Inflammatory macrophage treated with lipopolysaccharide for 1 hour (primary cell): ENCODE data around the gene NLRP13.
"Not testable (repeated sequence)": the region's sequence is repeated elsewhere in the genome, so short reads cannot be mapped to it uniquely, and the experiment has no call there.

Experiments
- DNase-seq, 2 donors: peaks; one replicate each; pipeline ENCODE4 v3.0.0-alpha.2; 2020 to 2022

Gene NLRP13, protein sequence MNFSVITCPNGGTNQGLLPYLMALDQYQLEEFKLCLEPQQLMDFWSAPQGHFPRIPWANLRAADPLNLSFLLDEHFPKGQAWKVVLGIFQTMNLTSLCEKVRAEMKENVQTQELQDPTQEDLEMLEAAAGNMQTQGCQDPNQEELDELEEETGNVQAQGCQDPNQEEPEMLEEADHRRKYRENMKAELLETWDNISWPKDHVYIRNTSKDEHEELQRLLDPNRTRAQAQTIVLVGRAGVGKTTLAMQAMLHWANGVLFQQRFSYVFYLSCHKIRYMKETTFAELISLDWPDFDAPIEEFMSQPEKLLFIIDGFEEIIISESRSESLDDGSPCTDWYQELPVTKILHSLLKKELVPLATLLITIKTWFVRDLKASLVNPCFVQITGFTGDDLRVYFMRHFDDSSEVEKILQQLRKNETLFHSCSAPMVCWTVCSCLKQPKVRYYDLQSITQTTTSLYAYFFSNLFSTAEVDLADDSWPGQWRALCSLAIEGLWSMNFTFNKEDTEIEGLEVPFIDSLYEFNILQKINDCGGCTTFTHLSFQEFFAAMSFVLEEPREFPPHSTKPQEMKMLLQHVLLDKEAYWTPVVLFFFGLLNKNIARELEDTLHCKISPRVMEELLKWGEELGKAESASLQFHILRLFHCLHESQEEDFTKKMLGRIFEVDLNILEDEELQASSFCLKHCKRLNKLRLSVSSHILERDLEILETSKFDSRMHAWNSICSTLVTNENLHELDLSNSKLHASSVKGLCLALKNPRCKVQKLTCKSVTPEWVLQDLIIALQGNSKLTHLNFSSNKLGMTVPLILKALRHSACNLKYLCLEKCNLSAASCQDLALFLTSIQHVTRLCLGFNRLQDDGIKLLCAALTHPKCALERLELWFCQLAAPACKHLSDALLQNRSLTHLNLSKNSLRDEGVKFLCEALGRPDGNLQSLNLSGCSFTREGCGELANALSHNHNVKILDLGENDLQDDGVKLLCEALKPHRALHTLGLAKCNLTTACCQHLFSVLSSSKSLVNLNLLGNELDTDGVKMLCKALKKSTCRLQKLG

DNA sequence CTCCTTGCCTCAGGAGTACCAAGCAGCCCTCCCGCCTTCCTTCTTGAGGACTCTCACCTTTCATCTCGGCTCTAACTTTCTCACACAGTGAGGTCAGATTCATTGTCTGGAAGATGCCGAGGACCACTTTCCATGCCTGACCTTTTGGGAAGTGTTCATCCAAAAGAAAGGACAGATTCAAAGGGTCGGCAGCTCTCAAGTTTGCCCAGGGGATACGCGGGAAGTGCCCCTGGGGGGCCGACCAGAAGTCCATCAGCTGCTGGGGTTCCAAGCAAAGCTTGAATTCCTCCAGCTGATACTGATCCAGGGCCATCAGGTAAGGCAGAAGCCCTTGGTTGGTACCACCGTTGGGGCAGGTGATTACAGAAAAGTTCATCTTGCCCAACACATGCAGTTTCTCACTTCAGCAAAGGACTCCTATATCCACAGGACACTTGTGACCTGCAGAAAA, at the start of gene NLRP13:
NLRP13 (minus strand) TSS at position 401 of the 451 bp plus-strand sequence; CDS start at position 376, 25 bp downstream.
- DNase-seq = no peak

DNA sequence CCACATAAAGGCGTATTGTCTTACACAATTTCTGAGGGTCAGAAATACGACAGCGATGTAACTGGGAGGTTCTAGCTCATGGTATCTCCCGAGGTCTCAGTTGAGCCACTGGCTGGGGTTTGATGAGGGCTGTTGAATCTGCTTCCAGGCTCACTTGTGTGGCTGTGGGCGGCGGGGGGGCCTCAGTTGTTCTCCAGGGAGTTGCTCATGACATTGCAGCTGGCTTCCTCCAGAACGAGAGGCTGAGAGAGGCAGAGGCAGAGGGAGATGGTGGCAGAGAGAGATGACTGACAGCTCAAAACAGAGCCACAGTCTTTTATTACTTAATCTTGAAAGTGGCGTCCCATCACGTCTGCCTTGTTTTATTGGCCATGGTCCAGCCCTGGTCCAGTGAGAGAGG, 48.3 kb upstream of the NLRP13 start:
- no peak for DNase-seq

DNA sequence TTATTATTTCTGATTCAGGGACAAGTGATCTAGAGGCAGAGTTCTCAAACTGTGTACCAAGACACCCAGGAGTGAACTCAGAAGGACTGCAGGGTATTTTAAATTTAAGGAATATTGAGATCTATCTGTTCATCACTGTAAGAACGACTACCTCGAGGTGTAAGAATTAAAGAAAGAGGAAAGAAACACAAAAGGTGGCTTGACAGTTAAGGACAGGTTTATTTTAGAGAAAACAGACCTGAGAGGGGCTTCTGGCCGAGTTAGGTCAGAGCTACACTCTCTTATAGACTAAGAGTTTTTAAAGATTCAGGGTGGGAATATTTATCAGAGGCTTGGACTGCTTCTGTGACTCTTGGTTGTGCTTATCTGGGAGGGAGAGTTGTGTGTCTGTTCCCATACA, 41.8 kb upstream of the NLRP13 start:
- no peak for DNase-seq

DNA sequence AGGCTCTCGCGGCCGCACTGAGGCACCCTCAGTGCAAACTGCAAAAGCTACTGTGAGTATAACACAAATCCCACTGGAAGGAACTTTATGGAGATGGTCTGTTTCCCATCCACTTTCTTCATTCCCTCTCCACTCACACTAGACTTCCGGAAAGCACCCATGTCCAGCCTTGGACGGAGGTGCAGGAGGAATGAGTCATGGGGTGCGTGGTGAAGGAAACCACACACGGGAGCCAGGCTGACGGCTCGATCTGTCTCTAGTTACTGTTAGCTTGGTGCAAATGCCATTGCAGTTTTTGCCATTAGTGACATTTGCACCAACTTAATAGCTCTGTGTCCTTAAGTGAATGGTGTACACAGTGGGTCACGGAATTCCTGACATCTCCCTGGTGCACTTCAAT, 30.1 kb upstream of the NLRP13 start:
- no peak for DNase-seq

DNA sequence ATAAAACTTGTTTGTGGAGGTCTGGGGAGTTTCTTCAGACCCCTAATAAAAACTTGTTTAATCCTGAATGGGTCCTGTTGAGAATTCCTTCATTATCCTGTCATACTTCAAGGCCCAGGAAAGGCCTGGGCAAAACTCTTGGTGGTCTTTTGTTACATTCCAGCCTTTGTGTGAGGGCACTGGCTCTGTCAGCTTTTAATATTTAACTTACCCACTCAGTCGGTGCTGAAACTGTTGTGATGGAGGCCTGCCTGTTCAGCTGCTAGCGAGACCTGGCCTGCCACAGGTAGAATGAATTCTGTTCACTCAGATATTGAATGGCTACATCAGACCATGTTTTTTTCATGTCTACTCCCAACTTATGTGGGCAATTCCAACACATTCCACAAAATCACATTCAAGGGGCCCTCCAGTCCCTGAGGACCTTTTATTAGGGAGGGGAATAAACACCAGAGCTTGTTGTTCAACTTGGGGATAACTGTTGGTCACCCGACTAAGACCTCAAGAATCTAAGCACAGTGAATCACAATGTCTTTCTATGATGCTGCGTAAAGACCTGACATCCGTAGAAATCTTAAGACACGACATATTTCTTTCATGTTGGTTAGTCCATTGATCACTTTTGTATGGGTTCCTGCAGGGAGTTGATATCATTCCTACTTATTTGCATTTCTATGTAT, 28.0 kb upstream of the NLRP13 start:
- no peak for DNase-seq

DNA sequence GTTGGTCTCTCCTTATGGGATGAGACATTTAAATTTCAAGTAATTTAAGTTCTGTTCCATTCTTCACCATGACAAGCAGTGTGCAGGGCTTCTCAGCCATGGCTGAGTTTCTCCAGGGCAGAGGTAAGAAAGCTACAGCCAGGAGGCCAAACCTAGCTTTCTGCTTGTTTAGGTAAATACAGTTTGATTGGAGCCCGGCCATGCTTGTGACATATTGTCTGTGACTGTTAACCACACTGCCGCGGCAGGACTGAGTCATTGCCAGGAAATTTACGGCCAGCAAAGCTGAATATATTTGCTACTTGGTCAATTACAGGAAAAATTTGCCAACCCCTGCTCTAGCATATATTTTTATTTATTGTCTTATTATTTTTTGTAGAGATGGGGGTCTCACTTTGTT, 26.2 kb upstream of the NLRP13 start:
- no peak for DNase-seq

DNA sequence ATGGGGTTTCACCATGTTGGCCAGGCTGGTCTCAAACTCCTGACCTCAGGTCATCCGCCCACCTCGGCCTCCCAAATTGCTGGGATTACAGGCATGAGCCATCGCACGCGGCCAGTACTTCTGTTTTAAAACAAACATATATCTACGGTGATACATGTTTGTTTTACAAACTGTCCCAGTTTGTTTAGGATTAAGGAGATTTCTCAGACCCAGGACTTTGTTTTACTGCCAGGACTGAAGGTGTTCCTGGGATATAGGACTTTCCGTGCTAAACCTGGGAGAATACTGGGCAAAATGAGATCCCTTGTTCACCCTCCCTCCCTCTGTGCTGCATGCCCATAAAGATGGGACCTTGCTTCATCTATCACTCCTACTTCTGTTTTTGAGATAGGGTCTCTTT, 24.3 kb upstream of the NLRP13 start:
- DNase-seq = no peak

DNA sequence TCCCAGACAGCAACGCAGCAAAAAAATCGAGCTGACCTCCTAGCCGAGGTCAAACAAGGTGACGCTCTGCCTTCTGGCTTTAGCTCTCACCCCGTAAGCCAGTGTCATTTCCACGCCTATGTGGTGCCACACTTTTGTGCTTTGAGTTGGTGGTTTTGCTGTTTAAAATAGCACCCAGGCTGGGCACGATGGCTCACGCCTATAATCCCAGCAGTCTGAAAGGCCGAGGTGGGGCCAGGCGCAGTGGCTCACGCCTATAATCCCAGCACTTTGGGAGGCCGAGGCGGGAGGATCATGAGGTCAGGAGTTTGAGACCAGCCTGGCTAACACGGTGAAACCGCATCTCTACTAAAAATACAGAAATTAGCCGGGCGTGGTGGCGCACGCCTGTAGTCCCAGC, 18.4 kb upstream of the NLRP13 start:
- not testable (repeated sequence) for DNase-seq

DNA sequence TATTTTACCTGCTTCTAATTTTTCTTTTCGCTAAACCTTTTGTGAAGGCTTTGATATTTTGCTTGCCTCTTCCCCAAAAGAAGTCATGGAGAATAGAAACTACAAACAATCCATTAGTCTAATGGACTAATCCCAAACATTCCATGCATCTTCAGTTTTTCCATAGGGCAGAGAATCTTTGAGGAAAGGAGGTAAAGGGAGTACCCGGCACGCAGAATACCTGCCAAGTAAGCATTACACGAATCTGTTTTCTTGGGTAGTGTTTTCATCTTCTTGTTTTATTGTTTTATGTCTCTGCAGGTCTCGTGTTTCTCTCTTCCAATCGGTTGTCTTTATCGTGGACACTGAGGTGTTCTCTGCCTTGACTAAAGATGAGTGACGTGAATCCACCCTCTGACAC, 15.4 kb upstream of the NLRP13 start, which contains the start of gene NLRP8:
NLRP8 (plus strand) TSS at position 301 of the 400 bp plus-strand sequence.
- DNase-seq = no peak

DNA sequence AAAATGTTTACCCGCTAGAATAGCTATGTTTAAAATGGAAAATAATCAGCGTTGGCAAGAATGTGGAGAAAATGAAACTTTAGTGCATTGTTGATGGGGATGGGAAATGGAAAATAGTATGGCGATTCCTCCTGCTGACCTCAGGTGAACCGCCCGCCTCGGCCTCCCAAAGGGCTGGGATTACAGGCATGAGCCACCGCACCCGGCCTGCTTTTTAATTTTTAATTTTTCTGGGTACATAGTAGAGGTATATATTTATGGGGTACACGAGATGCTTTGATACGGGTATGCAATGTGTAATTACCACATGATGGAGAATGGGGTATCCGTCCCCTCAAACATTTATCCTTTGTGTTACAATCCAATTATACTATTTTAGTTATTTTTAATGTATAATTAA, 8.2 kb upstream of the NLRP13 start:
- no peak for DNase-seq

DNA sequence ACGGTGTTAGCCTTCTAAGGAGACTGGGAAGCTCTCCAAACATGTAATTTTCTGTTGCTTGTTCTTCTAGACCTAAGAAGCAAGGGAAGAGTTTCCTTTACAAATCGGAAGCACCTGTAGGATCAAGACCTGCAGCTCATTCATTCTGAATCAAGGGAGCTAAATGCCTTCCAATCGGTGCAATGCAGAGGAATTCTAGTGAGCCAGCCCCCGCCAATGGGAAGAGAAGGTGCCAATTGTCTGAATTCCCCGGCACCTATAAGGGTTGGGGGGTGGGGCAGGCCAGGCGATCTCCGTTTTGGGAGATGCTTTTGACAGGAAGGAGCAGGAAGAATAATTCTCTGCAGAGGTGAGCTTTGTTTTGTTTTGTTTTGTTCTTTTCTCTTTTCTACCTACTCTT, 7.1 kb upstream of the NLRP13 start:
- no peak for DNase-seq

DNA sequence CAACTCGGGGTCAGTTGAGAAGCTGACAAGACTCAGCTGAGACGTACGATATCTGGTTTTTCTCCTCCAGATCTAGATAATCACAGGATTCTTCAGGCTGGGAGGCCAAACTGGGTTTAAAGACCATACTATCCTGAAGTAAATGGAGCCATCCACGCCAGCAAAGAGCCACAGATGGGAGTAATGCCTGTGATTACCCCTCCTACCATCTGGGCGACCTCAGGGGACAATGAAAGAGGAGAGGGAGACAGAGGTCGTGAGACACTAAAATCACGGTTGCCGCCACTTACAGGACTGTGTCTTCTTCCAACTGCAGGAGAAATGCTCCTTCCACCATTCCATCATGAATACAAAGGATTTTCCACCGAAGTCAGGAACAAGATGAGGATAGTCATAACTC, 3.1 kb upstream of the NLRP13 start:
- no peak for DNase-seq

DNA sequence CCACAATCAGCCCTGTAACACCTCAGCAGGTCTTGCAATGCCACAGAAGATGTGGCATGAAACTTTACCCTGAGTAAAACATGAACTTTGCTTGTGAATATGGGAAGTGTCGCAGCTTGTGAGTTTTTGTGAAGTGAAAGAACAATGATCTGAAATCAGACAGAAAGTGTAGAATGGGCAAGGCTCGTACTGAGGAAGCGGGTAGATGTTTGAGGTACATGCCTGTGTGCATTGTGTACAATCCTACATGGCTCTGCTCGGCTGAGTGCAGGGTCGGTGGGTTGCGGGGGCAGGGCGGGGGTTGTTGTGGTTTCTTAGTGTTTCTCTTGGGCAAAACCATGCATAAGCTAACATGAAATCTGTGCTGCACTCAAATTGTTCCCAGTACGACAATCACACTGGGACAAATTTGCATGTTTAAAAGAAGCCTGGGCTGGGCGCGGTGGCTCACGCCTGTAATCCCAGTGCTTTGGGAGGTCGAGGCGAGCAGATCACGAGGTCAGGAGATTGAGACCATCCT, 1.1 kb downstream of the NLRP13 start:
- DNase-seq = no peak

DNA sequence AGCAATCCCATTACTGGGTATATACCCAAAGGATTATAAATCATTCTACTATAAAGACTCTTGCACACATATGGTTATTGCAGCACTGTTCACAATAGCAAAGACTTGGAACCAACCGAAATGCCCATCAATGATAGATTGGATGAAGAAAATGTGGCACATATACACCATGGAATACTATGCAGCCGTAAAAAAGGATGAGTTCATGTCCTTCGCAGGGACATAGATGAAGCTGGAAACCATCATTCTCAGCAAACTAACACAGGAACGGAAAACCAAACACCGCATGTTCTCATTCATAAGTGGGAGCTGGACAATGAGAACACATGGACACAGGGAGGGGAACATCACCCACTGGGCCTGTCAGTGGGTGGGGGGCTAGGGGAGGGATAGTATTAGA, 2.9 kb downstream of the NLRP13 start:
- DNase-seq = not testable (repeated sequence)

DNA sequence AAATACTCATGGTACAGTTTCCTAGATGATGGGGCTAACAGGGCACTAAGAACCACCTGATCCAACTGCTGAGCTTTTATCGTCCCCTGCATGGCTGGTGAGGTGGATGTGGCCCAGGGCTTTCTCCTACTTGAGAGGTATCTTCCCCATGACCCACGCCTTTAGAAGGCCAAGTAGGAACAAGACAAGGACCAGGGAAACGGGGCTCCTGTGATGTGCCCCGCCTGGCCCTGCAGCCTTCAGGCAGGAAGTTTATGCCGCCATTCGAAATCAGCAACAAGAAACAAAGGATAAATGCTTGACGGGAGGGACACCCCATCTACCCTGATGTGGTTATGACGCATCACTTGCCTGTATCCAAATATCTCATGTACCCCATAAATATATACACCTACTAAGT, 4.1 kb downstream of the NLRP13 start:
- DNase-seq = no peak

DNA sequence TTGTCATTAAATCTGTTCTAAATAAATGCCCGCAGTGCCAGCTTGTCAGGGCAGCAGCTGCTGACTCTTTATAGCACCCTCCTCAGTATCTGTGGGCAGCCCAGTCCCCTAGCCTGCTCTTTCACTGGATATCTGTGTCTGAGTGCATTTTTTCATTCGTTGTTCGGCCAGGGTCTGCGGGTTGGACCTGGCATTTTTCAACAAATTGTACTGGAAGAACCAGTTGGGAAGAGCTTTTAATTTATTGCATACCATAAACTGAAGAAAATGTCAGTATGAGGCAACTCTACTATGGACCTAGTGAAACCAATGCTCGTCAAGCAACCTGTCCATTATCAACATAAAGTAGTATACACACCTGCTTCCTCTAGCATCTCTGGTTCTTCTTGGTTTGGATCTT, 8.6 kb downstream of the NLRP13 start:
- DNase-seq = no peak

DNA sequence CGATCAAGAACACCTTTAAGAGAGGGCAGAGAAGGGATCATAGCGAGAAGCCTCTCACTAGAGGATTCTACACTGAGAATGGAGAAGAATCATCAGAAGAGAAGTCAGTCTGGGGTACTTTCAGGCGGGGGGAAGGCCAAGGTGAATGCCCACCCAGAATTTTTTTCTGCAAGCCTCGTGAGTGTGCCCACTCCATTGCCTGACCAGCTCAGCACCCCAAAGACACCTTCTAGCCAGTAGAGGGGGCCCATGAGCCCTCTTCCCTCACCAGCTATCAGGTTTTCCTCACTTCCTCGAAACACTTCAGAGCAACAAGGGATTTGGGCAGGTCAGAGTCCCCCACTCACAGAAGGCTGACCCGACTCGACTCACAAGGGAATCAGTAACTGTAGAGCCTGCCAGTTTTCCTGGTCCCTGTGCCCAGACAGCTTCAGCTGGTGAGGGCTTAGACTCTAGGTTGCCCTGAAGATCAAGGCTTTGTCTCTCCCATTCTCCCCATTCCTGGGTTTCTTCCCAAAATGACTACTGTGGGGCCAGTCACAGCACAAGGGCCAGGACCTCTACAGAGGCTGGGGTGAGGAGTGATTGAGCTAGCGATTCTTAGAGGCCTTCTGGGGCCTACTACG, 18.4 kb downstream of the NLRP13 start:
- DNase-seq = no peak

DNA sequence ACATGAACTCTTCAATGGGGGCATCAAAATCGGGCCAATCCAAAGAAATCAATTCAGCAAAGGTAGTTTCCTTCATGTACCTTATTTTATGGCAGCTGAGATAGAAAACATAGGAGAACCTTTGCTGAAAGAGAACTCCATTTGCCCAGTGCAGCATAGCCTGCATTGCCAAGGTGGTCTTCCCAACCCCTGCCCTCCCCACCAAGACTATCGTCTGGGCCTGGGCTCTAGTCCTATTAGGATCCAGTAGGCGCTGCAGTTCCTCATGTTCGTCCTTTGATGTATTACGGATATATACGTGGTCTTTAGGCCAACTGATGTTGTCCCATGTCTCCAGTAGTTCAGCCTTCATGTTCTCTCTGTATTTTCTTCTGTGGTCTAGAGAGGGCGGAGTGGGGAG, 19.2 kb downstream of the NLRP13 start:
- no peak for DNase-seq

DNA sequence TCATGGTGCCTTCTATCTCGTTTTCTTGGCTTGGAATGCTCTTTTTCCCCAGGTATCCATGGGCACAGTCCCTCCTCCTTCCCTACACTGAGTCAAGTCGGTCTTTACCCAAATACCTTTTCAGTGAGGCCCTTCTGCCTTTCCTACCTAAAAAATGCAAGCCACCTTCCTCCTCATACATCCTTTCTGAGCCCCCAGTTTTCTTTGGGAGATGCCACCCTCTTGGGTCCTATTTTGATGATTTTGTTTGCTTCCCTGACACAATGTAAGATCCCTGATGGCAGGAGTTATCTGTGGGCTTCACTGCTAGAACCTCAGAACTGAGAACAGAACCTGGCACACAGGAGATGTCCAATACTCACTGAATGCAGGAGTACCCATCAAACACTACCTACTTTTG, 22.3 kb downstream of the NLRP13 start:
- no peak for DNase-seq

DNA sequence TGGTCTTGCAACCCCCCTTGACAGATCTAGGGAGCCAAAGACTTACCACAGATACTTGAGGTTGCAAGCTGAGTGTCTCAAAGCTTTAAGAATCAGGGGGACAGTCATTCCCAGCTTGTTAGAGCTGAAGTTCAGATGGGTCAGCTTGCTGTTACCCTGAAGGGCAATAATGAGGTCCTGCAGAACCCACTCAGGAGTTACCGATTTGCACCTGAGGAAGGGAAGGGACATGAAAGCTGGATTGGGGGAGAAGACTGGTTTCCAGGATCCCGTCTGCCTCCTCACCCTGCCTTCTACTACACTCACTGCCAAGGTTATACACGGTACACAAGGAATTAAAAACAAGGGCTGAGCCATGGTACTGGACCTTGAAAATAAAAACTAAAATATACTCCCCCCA, 24.4 kb downstream of the NLRP13 start:
- DNase-seq = no peak

DNA sequence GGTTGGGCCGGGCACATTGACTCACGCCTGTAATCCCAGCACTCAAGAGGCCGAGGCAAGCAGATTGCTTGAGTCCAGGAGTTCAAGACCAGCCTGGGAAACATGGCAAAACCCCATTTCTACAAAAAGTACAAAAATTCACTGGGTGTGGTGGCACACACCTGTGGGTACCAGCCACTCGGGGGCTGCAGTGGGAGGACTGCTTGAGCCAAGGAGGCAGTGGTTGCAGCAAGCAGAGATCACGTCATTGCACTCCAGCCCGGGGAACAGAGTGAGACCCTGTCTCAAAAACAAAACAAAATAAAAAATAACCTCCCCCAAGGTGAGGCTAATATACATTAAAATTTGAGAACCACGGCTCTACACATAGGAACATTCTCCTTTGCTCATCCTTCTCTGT, 24.9 kb downstream of the NLRP13 start:
- DNase-seq = no peak

DNA sequence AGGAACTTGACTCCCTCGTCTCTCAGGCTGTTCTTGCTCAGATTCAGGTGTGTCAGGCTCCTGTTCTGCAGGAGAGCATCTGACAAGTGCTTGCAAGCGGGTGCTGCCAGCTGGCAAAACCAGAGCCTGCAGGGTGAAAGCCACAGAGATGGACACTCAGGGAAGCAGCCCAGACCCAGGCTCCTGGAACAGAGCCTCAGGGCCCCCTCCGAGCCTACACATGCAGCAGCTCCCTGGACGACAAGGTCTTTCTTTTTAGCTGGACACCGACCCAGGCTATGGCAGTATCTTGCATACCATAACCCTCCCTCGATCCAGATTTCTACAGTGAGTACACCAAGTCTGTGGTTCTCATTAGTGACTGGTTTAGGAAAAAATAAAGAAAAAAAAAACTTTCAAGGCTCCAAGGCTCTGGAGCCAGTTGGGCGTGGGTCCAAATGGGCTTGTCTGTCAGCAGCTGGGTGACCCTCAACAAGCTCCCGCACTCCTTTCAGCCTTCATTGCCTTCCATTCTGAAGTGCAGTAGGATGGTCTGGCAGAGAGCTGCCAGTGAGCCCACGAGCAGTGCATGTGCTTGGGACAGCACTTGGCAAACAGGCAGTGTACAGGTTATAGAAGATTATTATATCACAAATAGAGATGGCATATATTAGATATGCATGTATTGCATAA, 29.9 kb downstream of the NLRP13 start:
- DNase-seq = no peak
